H7 (cell line): ENCODE measurements around the gene SYNDIG1L. TPM values are rescaled to one million over a fixed set of nuclear protein-coding genes. Genes with fewer than 3 reads are reported as not detected.
A peak's percentile ranks its signal among the peaks of the same experiment; 100 is the strongest.
"Not testable (repeated sequence)": the region's sequence is repeated elsewhere in the genome, so short reads cannot be mapped to it uniquely, and the experiment has no call there.

Experiments used
- DNase-seq: peaks from one replicate; pipeline ENCODE4 v3.0.0; 2012
- H3K27me3 ChIP-seq: 2 replicates; pipeline ENCODE4 v1.6.0; 2011; ENCODE audit warnings: mild to moderate bottlenecking, low read length; ENCODE audit not compliant: control insufficient read depth, insufficient read depth
- H3K36me3 ChIP-seq: replicated peaks from 2 replicates; pipeline ENCODE4 v1.5.1; 2011; ENCODE audit warnings: low read length; ENCODE audit not compliant: control insufficient read depth, insufficient read depth
- H3K4me3 ChIP-seq: 2 replicates; pipeline ENCODE4 v1.5.1; 2011; ENCODE audit warnings: low read depth, mild to moderate bottlenecking, control low read depth, low read length, moderate library complexity; ENCODE audit not compliant: insufficient read depth
- total RNA-seq: library from RNA; depleted of rRNA; stranded (reverse); fragments of >200 nt; shearing (Covaris generic); gene quantifications from 2 replicates; pipeline ENCODE4 v1.2.3, GENCODE V29; 2014

Gene SYNDIG1L
- total RNA-seq, 1 experiment from 2014 or later = 0.76 TPM

DNA sequence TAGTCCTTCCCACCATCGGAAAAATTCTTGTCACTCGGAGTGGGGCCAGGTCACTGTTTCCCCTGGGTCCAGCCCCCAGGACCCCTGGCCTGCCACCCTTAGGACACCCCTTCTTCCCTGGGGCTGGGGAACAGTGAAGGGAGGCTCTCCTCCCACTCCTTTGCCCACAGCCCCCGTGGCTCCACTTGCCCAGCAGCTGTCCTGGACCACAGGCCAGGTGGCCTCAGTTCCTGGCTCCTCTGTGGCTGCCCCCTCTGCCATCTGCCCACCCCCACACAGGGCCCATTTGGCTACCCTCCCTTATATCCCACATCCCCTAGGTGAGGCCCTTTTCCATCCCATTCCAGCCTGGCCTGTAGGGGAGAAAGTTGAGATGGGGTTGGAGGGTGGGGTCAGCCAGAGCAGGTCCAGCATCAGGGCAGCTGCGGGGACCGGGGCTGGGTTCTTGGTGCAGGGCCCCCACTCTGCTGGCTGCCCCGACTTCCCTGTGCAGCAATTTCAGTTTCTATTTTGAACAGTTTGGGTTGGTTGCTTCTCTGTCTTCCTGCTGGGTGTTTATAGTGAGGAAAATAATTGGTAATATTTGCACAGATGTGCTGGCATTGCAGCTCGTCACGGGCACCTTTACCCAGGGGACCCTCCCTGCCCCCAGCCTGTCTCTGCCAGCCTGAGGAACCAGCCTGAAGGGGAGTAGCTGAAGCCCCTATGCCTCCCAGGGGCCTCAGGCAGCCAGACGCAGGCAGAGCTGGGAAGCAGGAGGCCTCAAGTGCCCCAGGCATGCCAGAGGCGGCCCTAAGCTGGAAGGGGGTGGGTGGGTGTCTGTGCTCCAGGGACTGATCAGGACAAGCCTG is 23.4 kb downstream of the SYNDIG1L start:
- Histone ChIP-seq H3K4me3 (no peak overlapping the region), H3K27me3 (no peaks in the 10 kb centered on the region), H3K36me3 (no peaks in the 10 kb centered on the region)
- DNase-seq = peak; percentile 63

DNA sequence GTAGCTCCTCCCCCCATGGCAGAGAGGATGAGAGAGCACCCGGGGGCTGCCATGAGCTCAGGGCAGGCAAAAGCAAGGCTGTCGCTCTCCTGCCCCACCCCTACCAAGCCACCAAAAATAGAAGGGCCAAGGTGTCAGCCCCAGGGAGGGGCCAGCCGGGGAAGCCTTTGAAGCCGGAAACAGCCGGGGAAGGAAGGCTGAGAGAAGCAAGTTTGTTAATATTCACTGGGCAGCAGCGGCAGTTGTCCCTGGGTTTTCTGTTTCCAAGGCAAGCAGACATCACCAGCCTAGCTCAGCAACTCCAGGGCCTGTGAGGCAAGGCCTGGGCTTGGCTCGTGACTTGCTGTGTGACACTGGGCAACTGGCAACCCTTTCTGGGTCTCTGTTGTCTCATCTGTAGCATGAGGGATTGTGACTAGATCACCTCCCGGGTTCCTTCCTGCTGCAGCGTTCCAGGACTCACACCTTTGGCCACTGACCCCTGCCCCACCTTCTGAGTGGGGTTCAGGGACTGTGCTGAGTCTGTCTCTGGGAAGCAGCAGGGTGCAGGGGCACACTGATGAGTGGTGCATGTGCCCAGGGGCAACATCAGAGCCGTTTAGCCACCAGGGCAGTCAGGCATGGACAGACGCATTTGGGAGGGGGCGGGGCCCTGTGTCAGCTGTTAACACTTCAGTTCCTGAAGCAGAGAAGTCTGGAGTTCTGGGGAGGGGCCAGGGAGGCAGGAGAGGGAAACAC is 24.3 kb downstream of the SYNDIG1L start:
- H3K27me3 ChIP-seq = no peaks in the 10 kb centered on the region
- no peaks in the 10 kb centered on the region for H3K36me3 ChIP-seq
- peak; percentile 86 for DNase-seq
- peak overlapping the region; percentile 11; the same call in 1 of the 2 replicates for H3K4me3 ChIP-seq

DNA sequence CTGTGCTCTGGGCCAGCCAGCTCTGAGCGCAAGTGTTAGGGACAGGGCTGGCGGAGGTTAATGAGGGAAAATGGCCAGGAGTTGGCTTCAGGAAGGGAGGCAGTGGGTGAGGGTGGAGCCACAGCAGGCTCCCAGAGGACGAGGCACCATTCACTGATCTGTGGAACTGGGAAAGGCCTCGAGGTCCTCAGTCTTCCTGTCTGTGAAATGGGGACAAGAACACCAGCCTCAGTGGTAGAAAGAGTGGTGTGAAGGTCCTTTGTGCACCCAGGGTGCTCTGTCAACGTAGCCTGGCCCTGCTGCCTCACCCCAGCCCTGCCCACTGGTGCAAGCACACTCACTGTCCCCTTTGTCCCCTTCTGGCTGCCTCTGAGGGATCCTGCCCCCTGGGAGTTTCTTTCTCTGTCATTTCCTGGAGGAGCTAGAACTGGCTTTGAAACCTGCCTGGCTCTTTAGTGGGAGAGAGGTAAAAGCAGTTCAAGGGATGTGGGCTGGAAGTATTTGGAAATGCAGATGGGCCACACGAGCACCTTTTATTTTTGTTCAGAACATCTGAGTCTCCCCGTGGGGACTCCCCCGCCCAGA is 25.0 kb downstream of the SYNDIG1L start:
- no peak for DNase-seq
- H3K27me3 ChIP-seq = no peaks in the 10 kb centered on the region
- no peak overlapping the region for H3K4me3 ChIP-seq
- no peaks in the 10 kb centered on the region for H3K36me3 ChIP-seq

DNA sequence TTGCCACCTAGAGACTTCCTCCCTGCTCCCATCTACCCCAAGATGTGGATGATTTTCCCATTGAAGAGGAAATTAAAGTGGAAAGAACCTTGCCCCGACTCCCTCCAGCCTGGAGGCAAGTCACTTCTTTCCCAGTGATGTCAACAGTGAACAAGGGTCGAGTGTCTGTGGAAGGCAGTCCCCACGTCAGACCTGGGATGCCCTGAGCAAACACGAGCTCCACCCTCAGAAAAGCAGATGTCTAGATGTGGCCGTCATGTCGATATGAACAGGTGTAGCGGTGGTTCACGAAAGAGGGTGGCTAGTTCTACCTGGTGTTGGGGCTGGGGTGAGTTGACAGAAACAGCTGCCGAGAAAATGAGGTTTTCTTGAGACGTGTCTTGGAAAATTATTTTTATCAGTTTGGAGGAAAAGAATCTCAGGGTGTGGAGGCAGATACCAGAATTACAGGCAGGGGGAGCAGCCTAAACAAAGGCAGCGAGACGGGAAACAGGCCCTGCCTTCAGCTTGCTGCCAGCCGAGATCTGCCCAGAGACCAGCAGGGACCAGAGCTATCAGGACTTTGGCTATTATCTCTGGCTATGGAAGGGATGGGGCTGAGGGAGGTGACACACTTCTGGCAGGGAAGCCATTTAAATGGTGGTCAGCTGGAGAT is 25.9 kb downstream of the SYNDIG1L start:
- Histone ChIP-seq H3K36me3 (no peaks in the 10 kb centered on the region), H3K27me3 (no peaks in the 10 kb centered on the region), H3K4me3 (no peak overlapping the region)
- DNase-seq = peak; percentile 78

DNA sequence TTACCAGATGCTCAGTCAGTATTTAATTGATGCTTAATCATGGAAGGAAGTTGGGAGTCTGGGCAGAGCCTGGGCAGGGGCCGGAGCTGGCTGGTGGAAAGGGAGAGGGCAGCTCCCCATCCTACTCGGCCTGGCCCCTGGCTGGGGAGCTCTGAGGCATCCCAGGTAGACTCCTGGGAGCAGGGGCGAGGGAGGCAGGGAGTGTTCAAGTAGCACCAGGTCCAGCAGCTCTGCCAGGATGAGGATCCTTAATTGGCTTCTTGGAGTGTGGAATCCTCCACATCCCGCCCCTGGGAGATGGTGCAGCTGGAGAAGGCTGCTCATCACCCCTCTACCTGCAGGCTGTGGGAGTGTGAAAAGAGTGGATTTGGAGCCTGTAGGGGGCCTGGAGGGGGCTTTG is 30.9 kb downstream of the SYNDIG1L start:
- Histone ChIP-seq H3K27me3 (no peaks in the 10 kb centered on the region), H3K36me3 (no peaks in the 10 kb centered on the region), H3K4me3 (no peak overlapping the region)
- peak; percentile 37 for DNase-seq

DNA sequence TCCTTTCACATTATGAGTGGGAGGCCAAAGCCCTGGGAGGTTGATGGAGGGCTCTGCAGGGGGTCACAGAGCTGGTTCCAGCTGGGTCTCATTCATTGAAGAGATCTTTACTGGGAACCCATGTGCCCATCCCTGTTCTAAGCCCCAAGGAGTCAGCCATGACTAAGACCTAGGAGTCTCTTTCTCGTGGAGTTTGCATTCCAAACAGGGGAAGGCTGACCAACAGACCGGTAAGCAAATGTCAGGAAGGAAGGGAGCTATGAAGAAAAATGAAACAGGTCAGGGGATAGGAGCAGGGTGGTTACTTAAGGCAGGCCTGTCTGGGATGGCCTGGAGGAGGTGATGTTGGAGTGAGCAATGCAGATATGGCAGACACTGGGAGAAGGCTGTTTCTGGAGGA is 31.5 kb downstream of the SYNDIG1L start:
- peak; percentile 15 for DNase-seq
- H3K36me3 ChIP-seq = no peaks in the 10 kb centered on the region
- no peaks in the 10 kb centered on the region for H3K27me3 ChIP-seq
- H3K4me3 ChIP-seq = no peak overlapping the region

DNA sequence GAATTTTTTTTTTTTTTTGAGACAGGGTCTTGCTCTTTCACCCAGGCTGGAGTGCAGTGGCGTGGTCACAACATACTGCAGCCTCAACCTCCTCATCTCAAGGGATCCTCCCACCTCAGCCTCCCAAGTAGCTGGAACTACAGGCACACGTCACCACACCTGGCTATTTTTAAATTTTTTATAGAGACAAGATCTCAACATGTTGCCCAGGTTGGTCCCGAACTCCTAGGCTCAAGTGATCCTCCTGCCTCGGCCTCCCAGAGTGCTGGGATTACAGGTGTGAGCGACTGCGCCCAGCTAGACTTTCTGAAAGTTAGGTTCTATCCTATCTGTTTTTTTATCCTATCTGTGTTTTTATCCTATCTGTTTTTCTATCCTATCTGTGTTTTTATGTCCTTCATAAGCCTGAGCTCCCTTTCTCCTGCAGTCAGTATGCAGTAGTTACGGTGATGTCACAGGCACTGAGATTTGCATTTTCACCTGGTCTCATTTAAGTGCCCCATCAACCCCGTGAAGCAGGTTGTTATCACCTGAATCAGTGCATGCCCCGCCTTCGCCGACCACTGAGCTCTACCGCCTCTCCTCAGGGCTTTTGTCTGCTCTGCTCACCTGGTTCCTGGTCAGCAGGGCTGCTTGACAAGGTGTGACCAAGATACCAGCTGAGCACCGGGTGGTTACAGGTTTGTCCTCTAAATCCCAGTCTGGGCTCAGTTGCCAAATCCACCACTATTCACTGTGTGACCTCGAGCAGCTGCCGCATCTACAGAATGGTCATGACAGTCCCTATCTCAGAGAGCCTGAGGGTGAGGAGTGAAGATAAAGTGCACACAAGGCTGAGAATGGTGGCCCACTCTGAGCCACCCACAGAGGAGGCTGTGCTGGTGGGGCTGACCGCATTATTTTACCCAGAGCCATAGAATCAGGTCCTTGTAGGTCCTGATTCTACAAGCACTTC is 33.1 kb downstream of the SYNDIG1L start:
- DNase-seq = no peak
- Histone ChIP-seq H3K4me3 (no peak overlapping the region), H3K36me3 (no peaks in the 10 kb centered on the region), H3K27me3 (no peaks in the 10 kb centered on the region)

DNA sequence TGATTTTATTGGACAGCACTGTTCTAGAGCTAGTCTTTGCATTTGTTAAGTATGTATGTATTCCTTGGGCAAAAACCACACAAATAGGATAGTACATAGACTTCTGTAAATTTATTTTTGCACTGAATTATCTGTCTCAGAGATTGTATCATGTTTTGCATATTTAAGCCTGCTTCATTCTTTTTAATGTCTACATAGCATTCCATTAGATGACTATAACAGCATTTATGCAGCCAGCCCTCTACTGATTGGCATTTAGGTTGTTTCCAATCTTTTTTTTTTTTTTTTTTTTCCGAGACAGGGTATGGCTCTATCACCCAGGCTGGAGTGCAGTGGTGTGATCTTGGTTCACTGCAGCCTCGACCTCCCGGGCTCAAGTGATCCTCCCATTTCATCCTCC is 34.5 kb downstream of the SYNDIG1L start:
- Histone ChIP-seq H3K27me3 (no peaks in the 10 kb centered on the region), H3K4me3 (no peak overlapping the region), H3K36me3 (no peaks in the 10 kb centered on the region)
- DNase-seq = no peak

DNA sequence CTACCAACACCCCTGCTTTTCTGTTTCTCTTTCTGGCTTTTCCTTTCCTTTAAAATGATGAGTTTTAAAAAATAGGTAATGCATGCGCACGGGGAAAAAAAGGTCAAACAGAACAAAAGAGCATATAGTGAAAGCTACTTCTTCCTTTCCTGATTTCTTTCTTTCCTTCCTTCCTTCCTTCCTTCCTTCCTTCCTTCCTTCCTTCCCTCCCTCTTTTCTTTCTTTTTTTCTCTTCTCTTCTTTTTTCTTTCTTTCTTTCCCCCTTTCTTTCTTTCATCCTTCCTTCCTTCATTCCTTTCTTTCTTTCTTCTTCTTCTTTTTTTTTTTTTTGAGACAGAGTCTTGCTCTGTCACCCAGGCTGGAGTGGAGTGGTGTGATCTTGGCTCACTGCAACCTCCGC is 35.5 kb downstream of the SYNDIG1L start:
- H3K4me3 ChIP-seq, DNase-seq, H3K36me3 ChIP-seq, H3K27me3 ChIP-seq: not testable (repeated sequence)

DNA sequence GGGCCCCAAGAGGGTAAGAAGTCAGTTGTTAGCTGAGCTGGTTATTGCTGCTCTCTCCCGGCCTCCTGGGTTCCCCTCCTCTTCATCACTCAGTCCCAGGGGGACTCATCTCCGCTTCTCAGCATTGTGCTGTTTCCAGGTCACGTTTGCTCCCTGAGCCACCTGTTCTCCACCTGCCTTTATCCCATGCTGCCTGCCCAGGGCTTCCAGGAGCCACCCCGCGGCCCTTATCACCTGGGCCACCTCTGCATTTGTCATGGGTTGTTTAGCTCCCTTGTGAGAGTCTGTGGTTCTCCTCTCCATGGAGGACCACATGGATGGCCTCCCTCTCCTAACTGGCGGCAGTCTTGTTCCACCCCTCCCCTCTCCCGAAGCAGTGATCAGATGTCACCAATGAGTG is 36.0 kb downstream of the SYNDIG1L start:
- Histone ChIP-seq H3K36me3 (no peaks in the 10 kb centered on the region), H3K4me3 (no peak overlapping the region), H3K27me3 (no peaks in the 10 kb centered on the region)
- DNase-seq = no peak

DNA sequence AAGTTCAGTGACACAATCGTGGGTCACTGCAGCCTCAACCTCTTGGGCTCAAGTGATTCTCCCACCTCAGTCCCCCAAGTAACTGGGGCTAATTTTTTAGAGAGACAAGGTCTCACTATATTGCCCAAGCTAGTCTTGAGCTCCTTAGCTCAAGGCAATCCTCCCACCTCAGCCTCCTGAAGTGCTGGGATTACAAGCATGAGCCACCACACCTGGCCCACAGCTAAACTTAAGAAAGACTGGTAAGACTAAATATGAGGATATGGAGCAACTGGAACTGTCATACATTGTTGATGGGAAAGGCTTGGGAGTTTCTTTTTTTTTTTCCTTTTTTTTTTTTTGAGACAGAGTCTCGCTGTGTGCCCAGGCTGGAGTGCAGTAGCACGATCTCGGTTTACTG is 43.8 kb downstream of the SYNDIG1L start:
- Histone ChIP-seq H3K36me3 (no peaks in the 10 kb centered on the region), H3K4me3 (no peak overlapping the region), H3K27me3 (no peaks in the 10 kb centered on the region)
- DNase-seq = no peak

DNA sequence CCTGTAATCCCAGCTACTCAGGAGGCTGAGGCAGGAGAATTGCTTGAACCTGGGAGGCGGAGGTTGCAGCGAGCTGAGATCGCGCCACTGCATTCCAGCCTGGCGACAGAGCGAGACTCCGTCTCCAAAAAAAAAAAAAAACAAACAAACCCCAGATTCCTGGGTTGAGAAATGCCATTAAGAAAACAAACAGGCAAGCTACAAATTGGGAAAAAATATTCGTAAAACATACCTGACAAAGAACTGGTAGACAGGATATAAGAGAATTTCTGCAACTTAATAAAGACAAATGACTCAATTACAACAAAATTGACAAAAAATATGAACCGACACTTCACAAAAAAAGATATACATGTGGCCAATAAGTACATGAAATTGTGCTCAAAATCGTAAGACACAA is 44.4 kb downstream of the SYNDIG1L start:
- DNase-seq, H3K27me3 ChIP-seq, H3K36me3 ChIP-seq, H3K4me3 ChIP-seq: not testable (repeated sequence)

DNA sequence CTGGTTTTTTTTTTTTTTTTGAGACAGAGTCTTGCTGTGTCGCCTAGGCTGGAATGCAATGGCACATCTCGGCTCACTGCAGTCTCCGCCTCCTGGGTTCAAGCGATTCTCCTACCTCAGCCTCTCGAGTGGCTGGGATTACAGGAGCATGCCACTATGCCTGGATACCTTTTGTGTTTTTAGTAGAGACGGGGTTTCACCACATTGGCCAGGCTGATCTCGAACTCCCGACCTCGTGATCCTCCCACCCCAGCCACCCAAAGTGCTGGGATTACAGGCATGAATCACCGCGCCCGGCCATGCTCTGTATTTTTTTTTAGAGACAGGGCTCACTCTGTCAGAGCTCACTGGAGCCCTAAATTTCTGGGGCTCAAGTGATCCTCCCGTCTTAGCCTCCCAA is 45.2 kb downstream of the SYNDIG1L start:
- Histone ChIP-seq H3K27me3 (no peaks in the 10 kb centered on the region), H3K4me3 (no peak overlapping the region), H3K36me3 (no peaks in the 10 kb centered on the region)
- DNase-seq = no peak

DNA sequence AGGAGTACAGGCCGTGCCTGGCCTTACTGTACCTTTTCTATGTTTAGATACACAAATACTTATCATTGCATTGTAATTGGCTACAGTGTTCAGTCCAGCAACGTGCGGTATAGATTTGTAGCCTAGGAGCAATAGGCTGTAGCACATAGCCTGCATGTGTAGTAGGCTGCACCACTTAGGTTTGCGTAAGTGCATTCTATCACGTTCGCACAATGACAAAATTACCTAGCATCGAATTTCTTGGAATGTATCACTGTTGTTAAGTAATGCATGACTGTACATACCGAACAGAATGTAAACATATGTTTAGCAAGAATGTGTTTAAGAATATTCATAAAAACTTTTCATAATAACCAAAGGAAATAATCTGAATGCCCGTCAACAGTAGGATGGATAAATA is 45.8 kb downstream of the SYNDIG1L start:
- Histone ChIP-seq H3K36me3 (no peaks in the 10 kb centered on the region), H3K4me3 (no peak overlapping the region), H3K27me3 (no peaks in the 10 kb centered on the region)
- no peak for DNase-seq
